ENCODE data around the gene SH3RF1. TPM values are rescaled to one million over a fixed set of nuclear protein-coding genes. Genes with fewer than 3 reads are reported as not detected.

Gene SH3RF1
- total and polyA plus RNA-seq, 10 of the 15 experiments (the other 5 are each of a cell fraction or from before 2014, with no cell fraction given) = 4.5 to 22.5 (median 10.4) TPM

GRCh38 chr4:169233691-169234090 is 37.1 kb downstream of the SH3RF1 start (continued):
- no peak for TF ChIP-seq ZBTB40 (IDR thresholded peaks at IDR 0.05; ENCODE audit: borderline replicate concordance)
- TF ChIP-seq HCFC1 (IDR thresholded peaks at IDR 0.05; ENCODE audit: low read length) = no peak
- no peak for TF ChIP-seq PML (IDR thresholded peaks at IDR 0.05; ENCODE audit: low read length)
- TF ChIP-seq SP1 (IDR thresholded peaks at IDR 0.05; ENCODE audit: low read depth, low read length) = no peak
- no peak for TF ChIP-seq MAX (IDR thresholded peaks at IDR 0.05; ENCODE audit: low read depth, low read length)
- no peak for TF ChIP-seq BCLAF1 (IDR thresholded peaks at IDR 0.05)
- no peak for TF ChIP-seq CHD4 (IDR thresholded peaks at IDR 0.05)
- TF ChIP-seq CBX3 (IDR thresholded peaks at IDR 0.05; ENCODE audit: borderline replicate concordance, low read depth) = no peak
- no peak for TF ChIP-seq POLR2AphosphoS2 (IDR thresholded peaks at IDR 0.05; ENCODE audit: low read depth, low read length)

All from GM12878 (cell line).